TTC549 (cell line): ENCODE measurements around the gene TMEM132A.

Experiments
- FAIRE-seq: peaks from 2 replicates; lab custom pipeline; 2012; peaks lifted over from hg19 to GRCh38; lab: Jason Lieb, UNC

The TMEM132A gene

DNA sequence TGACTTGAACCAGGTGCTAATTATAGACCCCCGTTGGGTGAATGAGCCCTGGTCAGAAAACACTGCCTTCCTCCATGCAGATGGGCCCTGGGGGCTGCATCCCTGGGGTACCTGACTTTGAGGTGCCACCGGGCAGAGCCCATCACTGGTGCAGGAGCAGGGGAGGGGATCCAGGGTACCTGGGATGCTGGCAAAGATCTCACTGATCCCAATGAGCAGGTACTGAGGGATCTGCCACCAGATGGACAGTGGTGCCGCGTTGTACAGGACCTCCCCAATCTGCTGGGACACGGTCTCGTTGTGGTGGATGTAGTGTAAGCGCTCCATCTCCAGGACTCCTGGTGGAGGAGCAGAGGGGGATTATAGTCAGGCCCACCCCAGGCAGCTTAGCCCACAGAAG lies 15.0 kb downstream of the TMEM132A start:
- no peak for FAIRE-seq

DNA sequence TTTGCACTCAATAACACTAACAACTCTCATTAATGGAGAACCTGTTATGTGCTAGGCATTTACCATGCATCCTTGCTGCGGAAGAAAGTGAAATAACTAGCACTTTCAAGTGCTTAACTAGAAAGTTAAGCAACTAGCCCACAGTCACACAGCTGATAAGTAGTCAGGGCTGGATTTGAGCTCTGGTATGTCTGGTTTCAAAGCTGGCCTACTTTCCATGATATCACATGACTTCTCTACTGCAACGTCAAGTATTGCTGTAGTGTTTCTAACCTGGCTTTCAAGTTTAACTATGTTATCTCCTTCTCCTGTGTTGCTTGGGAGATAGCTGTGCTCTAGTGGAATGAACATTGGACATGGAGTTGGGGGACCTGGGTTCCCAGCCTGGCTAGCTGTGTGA lies 15.6 kb downstream of the TMEM132A start:
- FAIRE-seq = no peak

DNA sequence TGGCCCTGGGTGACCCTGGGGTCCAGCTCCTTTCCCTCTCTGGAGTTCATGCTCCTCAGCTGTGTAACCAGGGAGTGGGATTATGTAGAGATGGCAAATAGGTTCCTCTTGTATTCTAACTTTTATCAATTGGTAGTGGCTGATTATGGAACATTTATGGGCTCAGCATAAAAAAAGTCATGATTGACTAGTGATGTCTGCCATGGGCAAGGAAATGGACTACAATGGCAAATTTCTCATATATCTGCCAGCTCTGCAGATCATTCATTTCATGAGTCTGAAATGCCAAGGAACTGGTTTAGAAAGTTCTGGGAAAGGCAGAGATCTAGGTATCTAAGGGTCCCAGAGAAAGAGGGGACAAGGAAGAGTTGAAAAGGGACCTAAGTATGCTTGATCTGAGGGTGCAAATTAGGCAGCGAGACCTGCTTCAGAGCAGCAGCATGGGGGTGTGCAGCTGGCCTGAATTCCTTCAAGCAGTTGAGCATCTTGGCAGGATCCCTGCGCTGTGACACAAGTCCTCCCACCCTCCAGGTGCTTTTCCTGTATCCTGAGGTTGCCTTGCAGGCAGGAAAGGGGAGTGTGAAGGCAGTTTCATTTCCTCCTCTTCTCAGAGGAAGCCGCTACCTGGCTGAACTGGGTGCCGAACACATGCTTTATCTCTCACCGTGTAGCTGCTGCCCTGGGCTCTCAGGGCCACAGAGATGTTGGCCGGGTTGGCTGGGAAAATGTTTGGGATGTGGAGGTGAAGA lies 17.3 kb downstream of the TMEM132A start:
- FAIRE-seq = no peak

DNA sequence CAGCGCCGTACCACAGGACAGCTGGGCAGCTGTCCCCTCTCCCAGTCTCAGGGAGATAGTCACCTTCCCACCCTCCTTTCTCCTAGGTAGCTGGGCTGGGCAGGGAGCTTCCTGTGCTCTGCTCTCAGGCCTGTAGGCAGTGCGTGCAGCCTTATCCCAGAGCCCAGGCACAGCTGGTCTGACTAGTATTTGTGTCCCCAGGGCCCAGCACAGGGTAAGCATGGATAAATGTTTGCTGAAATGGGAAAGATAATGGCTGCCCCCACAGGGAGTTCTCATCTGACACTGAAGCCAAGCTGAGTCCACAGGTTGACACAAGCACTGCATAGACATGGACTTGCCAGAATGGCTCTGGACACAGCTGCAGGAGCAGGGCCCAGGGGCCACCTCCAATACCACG lies 18.0 kb downstream of the TMEM132A start:
- no peak for FAIRE-seq

DNA sequence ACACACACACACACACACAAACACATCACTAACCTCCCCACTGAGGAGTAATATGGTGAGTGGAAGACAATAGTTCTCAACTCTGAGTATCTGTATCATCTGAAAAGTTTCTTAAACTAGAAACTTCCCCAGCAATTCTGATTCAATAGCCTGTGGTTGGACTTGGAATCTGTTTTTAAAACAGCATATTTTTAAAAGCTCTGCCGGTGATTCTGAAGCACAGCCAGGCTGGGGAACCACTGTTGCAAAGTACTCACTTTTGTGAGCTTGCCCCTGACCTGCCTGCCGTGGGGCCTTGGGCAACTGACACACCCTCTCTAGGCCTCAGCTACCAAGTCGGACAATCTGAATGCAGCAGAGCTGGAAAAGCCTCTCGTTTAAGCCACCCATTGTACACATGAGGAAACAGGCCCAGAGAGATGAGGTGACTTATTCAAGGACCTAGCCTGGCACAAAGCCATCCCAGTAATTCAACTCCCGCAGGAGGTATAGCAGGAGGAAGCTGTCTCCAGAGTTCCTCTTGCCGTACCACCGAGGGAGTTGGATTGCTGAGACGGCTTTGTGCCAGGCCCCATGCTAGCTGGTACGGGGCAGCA lies 18.8 kb downstream of the TMEM132A start:
- FAIRE-seq = no peak

DNA sequence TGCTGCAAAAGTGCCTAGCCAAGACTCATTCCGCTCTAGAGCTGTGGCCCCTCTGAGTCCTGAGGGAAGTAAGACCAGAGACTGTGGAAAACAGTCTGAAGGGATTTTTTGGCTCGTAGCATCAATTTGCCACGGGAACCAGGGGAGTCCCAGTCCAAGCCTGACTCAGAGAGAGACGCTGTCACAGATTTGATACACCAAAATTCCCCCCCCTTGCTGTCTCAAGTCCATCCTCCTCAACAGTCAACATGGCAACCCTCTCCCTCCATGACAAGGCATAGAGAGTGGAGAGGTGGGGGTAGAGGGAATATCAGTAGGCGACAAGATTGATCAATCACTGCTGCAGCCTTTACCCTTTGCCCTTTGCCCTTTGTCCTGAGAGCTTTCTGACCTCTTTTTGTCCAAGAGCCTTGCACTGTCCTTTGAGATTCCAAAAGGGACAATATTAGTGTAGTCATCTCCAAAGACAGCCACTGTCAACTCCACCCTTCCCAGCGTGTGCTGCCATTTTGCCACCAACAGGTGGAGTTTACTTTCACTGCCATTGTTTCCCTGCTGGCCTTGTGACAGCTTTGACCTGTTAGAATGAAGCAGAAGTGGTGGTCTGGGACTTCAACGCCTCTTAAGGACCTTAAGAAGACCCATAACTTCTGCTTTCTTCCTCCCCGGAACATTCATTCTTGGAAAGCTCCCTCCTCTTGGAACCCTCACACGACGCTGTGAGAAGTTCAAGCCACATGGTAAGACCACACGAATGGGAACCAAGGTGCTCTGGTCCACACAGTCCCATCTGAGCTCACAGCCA lies 20.4 kb downstream of the TMEM132A start:
- no peak for FAIRE-seq

DNA sequence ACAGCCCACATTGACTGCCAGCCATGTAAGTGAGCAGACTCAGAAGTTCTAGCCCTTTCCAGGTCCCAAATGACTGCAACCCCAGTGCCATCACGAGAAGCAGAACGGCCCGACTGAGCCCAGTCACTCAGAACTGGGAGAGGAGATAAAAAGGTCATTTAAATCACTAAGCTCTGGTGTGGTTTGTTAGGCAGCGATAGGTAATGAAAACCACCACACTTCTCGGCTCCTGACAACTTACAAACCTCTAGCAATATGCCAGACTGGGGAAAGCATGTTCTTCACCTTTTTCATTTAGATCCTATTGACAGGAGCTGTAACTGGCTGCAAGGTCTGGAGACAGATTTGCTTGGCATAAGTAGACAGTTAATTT lies 21.0 kb downstream of the TMEM132A start:
- FAIRE-seq = no peak

DNA sequence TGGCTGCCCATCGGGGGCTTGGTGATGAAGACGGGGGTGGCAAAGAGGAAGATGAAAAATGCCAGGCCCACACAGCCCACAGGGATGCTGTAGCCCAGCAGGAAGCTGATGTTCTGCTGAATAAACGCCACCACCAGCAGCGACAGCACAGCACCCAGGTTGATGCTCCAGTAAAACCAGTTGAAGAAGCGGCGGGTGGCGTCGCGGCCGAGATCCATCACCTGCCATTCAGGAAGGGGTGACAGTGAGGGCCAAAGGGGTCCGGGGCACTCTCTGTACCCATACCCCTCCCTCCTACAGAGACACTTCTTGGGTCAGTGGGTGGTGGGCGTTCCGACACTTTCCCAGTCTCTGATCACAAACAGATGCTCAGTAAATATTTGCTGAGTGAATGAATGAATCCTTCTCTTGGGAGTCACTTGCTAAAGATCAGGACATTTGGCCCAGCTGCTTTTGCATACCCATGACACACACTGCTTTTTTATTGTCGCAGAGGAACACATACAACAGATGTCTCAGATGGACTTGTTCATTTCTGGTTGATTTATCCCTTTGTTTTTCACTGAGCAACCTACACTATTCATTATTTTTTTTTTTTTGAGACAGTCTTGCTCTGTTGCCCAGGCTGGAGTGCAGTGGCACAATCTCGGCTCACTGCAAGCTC lies 22.5 kb downstream of the TMEM132A start:
- no peak for FAIRE-seq

DNA sequence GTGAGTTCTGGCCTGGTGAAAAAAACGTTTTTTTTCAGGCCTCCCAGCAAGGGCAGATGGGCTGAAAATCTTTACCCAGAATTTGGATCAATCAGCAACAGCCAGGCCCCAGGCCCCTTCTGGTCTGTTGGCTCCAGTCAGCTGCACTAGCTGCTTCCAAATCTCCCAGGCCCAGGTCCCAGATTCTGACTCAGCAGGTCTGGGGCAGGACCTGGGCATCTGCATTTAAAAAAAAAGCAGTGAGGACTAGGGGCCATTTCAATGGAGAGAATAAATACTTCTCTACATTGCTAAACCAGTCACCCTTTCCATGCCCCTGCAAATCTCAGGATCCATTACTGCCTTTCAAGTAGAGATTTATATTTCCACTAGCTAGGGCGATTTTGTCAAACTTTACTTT lies 23.4 kb downstream of the TMEM132A start:
- FAIRE-seq = no peak

DNA sequence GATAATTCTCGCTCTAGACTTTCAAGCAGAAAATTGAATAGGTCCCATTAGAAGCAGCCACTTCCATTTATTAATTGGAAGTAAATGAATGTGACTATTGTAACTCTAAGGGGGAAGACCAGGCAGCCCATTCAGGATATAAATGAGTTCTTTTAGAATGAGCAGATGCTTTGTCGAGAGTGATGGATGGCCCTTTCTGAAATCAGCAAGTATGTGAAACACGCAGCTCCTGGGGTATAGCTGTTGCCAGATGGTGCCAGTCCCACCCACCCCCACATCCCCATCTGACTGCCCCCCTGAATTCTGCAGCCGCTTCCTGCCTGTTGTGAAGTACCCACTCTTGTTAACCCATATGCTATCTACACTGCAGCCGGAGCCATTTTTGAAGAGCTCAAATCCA lies 24.0 kb downstream of the TMEM132A start:
- FAIRE-seq = no peak

DNA sequence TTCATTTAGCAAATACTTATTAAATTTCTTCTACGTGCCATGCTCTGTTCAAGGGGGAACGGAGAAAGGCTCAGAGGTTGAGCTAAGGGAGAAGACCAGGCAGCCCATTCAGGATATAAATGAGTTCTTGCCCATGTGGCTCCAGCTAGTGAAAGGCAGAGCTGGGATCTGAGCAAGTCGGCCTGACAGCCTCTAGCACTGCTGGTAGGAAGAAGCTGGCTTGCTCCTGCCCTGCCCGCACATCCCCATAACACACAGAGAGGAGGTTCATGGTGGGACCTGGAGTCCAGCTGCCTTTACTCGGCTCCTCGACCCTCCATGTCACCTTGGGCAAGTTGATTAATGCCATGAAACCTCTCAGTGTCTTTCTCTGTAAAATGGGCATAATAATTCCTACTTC lies 25.8 kb downstream of the TMEM132A start:
- FAIRE-seq = no peak

DNA sequence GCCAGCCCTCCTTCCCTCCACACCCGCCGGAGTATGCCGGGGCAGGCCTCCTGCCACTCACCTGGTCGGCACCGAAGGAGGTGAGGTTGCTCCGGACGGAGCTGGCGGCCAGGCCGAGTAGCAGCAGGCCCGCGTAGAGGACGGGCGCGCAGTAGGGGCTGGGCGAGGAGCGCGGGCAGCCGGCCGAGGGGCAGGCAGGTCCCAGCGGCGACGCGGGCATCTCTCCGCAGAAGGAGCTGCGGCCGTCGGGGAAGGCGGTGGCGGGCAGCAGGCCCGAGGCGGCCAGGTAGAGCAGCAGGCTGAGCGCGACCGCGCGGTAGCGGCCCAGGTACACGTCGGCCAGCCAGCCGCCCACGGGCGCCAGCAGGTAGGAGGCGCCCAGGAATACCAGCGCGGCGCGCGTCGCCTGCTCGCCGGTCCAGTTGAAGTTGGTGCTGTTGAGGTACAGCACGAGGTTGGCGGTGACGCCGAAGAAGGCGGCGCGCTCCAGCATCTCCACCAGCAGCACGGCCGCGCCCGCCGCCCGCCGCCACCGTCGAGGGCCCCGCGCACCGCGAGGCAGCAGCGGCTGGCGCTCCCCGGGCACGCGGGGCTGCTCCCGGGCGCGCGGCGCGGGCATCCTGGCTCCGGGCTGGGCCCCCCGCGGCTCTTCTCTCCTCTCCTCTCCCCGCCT lies 26.8 kb downstream of the TMEM132A start:
- FAIRE-seq = no peak

DNA sequence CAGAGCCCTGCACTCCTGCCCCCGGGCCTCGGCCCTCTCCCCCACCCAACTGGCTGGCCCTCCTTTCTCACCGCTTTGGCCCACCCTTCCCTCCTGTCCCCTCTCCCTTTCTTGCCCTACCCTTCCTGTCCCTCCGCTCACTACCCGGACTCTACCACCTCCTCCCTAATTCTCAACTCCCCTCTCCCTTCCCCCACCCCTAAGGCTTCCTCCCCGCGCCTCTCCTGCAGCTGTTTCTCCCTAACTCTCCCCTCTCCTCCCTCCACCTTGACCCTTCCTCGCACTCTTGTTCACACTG lies 27.3 kb downstream of the TMEM132A start:
- FAIRE-seq = no peak

DNA sequence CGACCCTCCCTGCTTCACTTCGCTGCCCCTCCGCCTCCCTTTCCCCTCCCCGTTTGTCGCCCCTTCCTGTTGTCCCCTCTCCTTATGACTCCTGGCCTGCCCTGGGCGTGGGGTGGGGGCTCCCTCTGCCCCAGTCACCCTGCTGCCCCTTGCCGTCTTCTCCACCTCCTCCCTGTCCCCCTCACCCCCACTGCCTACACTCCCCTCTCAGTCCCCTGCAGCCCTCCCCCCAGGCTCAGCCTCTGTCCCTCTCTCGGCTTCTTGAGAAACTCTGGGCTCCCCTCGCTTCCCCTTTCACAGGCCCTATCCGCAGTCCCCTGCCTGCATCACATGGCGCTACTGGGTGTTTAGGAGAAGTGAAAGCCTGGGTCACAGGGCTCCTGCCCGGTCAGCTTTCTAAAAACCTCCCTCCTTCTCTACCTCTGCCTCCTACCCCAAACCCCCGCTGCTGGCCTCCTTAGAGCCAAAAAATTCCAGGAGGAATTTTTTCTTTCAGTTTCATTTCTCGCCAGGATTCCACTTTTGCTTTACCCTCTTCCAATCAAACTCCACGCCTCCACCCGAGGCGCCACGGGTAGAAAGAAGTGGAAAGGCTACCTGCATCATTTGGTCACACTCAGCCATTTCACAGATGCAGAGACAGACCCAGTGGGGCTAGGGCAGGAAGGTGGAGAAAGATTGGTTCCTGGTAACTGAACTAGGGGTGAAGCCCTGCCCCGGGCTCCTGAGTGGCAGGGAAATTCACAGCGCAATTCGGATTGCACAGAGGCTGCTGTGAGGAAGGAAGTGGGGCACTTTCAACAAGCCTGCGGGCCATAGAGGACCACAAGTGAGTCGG lies 27.9 kb downstream of the TMEM132A start, which contains the start of gene SLC15A3:
SLC15A3 (minus strand) TSS at position 273 of the 838 bp plus-strand sequence. CDS start 625 bp downstream, outside the sequence.
- no peak for FAIRE-seq

DNA sequence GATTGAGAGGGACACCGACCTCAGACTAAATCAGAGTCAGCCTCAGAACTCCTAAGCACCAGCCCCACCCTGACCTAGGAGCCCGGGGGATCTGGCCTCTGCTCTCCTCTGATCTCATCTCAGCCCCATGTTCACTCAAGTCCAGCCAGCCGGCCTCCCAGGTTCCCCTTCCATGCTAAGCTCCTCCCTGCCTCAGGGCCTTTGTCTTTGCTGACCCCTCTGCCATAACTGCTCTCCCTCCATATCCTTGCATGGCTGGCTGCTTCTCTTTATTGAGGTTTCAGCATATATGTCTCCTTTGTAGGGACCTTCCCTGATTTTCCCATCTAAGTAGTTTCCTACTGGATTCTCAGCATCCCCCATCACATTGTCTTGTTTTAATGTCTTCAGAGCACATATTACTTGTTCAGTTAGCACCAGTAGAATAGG lies 28.5 kb downstream of the TMEM132A start:
- no peak for FAIRE-seq

DNA sequence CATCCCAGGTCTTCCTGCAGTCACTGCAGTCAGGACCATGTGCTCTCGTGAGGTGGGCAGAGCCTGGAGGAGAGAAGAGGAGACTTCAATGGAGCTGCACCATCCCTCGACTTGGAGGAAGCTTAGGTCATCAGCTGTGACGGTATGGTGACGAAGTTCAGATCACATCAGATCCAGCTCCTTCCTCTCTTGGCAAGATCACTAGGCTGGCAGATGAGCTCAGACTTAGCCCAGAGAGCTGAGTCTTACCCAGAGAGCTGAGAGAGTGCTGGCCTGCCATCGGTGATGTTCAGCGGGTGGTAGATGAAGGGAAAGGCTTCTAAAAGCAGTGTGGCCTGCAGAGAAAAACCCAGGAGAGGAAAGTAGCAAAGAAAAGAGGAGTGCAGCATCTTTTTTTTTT lies 29.5 kb downstream of the TMEM132A start:
- FAIRE-seq = no peak

DNA sequence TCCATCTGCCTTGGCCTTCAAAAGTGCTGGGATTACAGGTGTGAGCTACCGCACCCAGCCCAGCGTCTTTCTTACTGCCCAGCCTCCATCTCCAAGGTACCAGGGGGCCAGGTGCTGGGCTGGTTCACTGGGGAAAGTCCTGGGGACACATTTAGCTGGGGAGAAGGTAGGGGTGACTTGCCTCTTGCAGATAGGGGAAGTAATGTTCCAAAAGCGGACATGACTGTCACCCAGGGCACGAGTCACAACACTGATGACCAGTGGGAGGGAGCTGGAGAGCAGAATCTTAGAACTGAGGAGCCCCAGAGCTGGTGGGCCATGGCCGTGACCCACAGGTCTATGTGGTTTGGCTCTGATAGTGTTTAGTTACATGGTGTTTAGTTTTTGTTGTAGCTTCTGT lies 30.2 kb downstream of the TMEM132A start:
- no peak for FAIRE-seq

DNA sequence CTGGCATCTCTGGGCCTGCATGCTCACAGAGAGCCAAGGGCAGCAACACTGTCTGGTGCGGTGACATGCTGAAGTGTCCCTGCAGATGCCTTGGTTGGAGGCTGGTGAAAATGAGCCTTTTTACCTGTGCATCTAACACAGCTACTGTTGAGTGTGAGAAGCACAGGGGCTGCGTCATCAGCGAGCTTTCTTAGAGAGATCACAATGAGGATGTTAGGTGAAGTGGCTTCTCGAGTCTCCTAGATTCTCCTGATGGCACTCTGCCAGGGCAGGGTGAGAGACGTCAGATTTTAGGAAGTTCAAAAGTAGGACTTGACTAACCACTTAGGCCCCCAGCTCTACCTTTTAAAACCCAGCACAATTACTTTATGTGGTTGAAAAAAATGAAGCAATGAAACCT lies 31.3 kb downstream of the TMEM132A start:
- no peak for FAIRE-seq

DNA sequence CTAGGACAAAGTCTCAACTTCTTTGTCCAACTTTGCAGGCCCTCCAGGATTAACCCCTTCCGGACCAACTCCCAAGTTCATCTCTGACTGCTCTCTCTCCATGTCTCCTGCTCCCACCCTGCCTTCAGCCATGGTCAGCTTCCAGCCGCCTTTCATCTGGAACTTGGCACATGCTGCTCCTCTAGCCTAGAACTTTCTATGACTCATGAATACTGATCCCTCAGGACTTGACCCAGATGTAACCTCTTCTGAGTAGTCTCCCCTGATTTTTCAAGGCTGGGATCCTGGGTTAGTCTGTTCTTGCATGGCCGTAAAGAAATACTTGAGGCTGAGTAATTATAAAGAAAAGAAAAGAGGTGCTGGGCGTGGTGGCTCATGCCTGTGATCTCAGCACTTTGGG lies 32.9 kb downstream of the TMEM132A start:
- FAIRE-seq = no peak

DNA sequence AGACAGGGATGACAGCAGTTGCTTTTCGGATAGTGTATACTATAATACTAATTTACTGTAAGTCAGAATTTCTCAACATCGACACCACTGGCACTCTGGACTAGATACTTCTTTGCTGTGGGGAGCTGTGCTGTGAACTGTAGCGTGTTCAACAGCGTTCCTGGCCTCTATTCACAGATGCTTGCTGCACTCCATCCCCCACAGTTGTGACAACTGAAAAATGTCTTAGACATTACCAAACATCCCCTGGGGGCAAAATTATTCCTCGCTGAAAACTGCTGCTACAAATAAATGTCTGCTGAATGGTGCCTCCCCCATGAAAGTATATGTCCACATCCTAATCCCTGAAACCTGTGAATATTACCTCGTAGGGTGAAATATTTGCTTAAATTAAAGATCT lies 35.2 kb downstream of the TMEM132A start:
- FAIRE-seq = no peak

DNA sequence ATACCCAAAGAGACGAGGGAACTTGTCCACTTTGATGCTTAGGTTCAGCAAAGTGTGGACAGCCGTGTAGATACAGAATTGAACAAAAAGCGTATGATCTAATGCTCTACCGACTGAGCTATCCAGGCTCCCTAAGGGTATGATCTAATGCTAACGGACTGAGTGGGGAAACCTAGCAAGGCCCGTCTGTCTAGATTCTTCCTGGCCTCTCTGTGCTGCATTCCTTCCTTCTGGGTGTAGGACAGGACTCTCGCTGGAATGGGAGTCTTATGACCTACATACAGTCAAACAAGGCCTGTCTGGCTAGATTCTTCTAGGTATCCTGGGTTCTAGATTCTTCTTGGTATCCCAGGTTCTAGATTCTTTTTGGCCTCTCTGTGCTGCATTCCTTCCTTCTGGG lies 36.1 kb downstream of the TMEM132A start:
- FAIRE-seq = no peak

DNA sequence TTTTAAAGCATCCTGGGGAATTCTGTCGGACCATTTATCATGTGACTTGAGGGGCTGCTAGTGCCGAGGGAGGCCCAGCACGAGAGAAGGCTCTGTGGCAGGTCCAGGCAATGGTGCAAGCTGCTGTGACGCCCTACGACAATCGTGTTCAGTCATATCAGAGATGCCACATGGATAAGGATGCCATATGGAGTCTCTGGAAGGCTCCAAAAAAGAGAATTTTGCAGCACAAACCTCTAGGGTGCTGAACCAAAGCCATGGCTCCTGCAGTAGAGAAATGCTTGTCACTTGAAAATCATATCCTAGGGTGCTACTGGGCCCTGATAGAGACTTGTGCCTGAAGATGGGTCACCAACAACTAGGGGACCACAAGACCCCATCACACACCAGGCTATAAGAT lies 40.5 kb downstream of the TMEM132A start:
- no peak for FAIRE-seq
